A549 (cell line): ENCODE results near the gene MYO15B. TPM values are rescaled to one million over a fixed set of nuclear protein-coding genes. Genes with fewer than 3 reads are reported as not detected.
A peak's percentile ranks its signal among the peaks of the same experiment; 100 is the strongest.

Experiments used
- ATAC-seq, 2 experiments: fragments of 200-7000 bp in 1 of 2; fragments of >200 bp in 1 of 2; cut with Nextera tagmentation in 1 of 2; cut with Tn5 transposase in 1 of 2; 3 replicates each; pipeline versions ENCODE4 v1.8.0 to v1.9.1; 2018 to 2020; ENCODE audit warnings: mild to moderate bottlenecking in 1 of 2, moderate library complexity in 1 of 2
- CTCF ChIA-PET: fragments of 300-600 bp; sonication (Branson Sonifier 250); formaldehyde crosslinking; extraction: SDS; loops from one replicate; lab custom pipeline; 2021; ENCODE audit warnings: antibody characterized with exemption, inconsistent platforms; lab: Yijun Ruan, JAX
- POLR2A ChIA-PET: fragments of 350-600 bp; formaldehyde crosslinking; extraction: SDS; loops from one replicate; lab custom pipeline; 2021; ENCODE audit warnings: antibody characterized with exemption, inconsistent platforms; lab: Yijun Ruan, JAX
- DNase-seq, 2 experiments: peaks; one replicate each; pipeline versions ENCODE4 v3.0.0 to v3.0.0-alpha.2; 2011 to 2016; ENCODE audit warnings: low read depth in 1 of 2, low spot score in 1 of 2
- FAIRE-seq: peaks from 2 replicates; lab custom pipeline; 2011; peaks lifted over from hg19 to GRCh38; lab: Jason Lieb, UNC
- H3K27ac ChIP-seq, 2 experiments: fragments of >200 bp; sonication (Bioruptor Twin); formaldehyde crosslinking; 3 replicates each; pipeline ENCODE4 v1.5.1; 2016 to 2017
- H3K4me1 ChIP-seq: fragments of >200 bp; sonication (Bioruptor Twin); formaldehyde crosslinking; 3 replicates; pipeline ENCODE4 v1.6.1; 2016
- H3K4me2 ChIP-seq: fragments of >200 bp; sonication (Bioruptor Twin); formaldehyde crosslinking; 3 replicates; pipeline ENCODE4 v1.6.1; 2016
- H3K4me3 ChIP-seq: fragments of >200 bp; sonication (Bioruptor Twin); formaldehyde crosslinking; 3 replicates; pipeline ENCODE4 v1.5.1; 2016
- H3K9me3 ChIP-seq: fragments of >200 bp; sonication (Bioruptor Twin); formaldehyde crosslinking; 3 replicates; pipeline ENCODE4 v1.6.1; 2016
- ATOH8 ChIP-seq: fragments of 250-450 bp; sonication (Bioruptor Pico); IDR thresholded peaks from 2 replicates; pipeline ENCODE4 v1.5.0; 2020; ENCODE audit warnings: low read depth, mild to moderate bottlenecking, moderate library complexity
- CTCF ChIP-seq: fragments of >200 bp; sonication (Bioruptor Twin); formaldehyde crosslinking; IDR thresholded peaks from 3 replicates; pipeline ENCODE4 v1.5.1; 2016
- EP300 ChIP-seq, 2 experiments: fragments of >200 bp; sonication (Bioruptor Twin); formaldehyde crosslinking; IDR thresholded peaks; 2 replicates in 1 of 2; 3 replicates in 1 of 2; pipeline ENCODE4 v1.6.1; 2016 to 2017
- FOSB ChIP-seq: fragments of 250-450 bp; sonication (Bioruptor Pico); IDR thresholded peaks from 2 replicates; pipeline ENCODE4 v1.5.0; 2020; ENCODE audit warnings: mild to moderate bottlenecking, moderate library complexity
- GATA3 ChIP-seq: IDR thresholded peaks from 2 replicates; pipeline ENCODE4 v1.6.1; 2012; ENCODE audit warnings: borderline replicate concordance
- HDAC2 ChIP-seq: fragments of 200-600 bp; sonication (generic); IDR thresholded peaks from 2 replicates; pipeline ENCODE4 v1.6.1; 2016
- HMGXB4 ChIP-seq: fragments of 250-450 bp; sonication (Bioruptor Pico); IDR thresholded peaks from 2 replicates; pipeline ENCODE4 v1.5.0; 2021; ENCODE audit warnings: mild to moderate bottlenecking, moderate library complexity, borderline replicate concordance
- HOXB5 ChIP-seq: fragments of 250-450 bp; sonication (Bioruptor Pico); IDR thresholded peaks from 2 replicates; pipeline ENCODE4 v1.5.0; 2020; ENCODE audit warnings: mild to moderate bottlenecking, moderate library complexity
- MAZ ChIP-seq: fragments of 150-350 bp; IDR thresholded peaks from 2 replicates; pipeline ENCODE4 v1.6.1; 2014; ENCODE audit warnings: antibody characterized with exemption, low read depth, low read length, borderline replicate concordance
- MYC ChIP-seq: IDR thresholded peaks from 2 replicates; pipeline ENCODE4 v1.6.1; 2012; ENCODE audit warnings: mild to moderate bottlenecking, inconsistent platforms, low read length, improper control_type of control experiment, borderline replicate concordance
- RAD21 ChIP-seq, 2 experiments: fragments of >200 bp in 1 of 2; sonication (Bioruptor Twin) in 1 of 2; formaldehyde crosslinking in 1 of 2; IDR thresholded peaks in 1 of 2; conservative IDR thresholded peaks in 1 of 2; 2 replicates in 1 of 2; 3 replicates in 1 of 2; pipeline ENCODE4 v1.6.1; 2012 to 2018; ENCODE audit warnings: inconsistent platforms in 1 of 2
- REST ChIP-seq: fragments of 200-600 bp; sonication (generic); IDR thresholded peaks from 2 replicates; pipeline ENCODE4 v1.6.1; 2016; ENCODE audit warnings: antibody characterized with exemption, mild to moderate bottlenecking, moderate library complexity
- RFX5 ChIP-seq: fragments of 450-650 bp; IDR thresholded peaks from 2 replicates; pipeline ENCODE4 v1.7.1; 2014; ENCODE audit warnings: antibody characterized with exemption, mild to moderate bottlenecking, moderate library complexity
- RNF2 ChIP-seq: fragments of 200-600 bp; sonication (generic); IDR thresholded peaks from 2 replicates; pipeline ENCODE4 v1.6.1; 2016; ENCODE audit warnings: low read depth, mild to moderate bottlenecking, antibody characterized with exemption, moderate library complexity, borderline replicate concordance
- SMC3 ChIP-seq: fragments of >200 bp; sonication (Bioruptor Twin); formaldehyde crosslinking; IDR thresholded peaks from 3 replicates; pipeline ENCODE4 v1.6.1; 2018; ENCODE audit warnings: inconsistent platforms
- ZC3H11A ChIP-seq: fragments of 450-650 bp; IDR thresholded peaks from 2 replicates; pipeline ENCODE4 v1.6.1; 2014; ENCODE audit warnings: antibody characterized with exemption, mild to moderate bottlenecking
- ZSCAN20 ChIP-seq: fragments of 250-450 bp; sonication (Bioruptor Pico); IDR thresholded peaks from 2 replicates; pipeline ENCODE4 v1.8.0; 2022; ENCODE audit warnings: mild to moderate bottlenecking, moderate library complexity
- WGBS: methylation state at CpG from one replicate; pipeline ENCODE4 v1.1.6; 2017; ENCODE audit errors: missing lambda C conversion rate; 5-methylcytosine and 5-hydroxymethylcytosine counted together
- polyA plus RNA-seq, 4 experiments: library from polyadenylated mRNA; depleted of rRNA in 3 of 4; stranded (reverse); fragments of >200 nt; fragmentation: RNase III in 1 of 4; extraction: RNeasy Plus Mini Kit Qiagen cat#74134 plus additional on column Dnase treatment in 1 of 4; gene quantifications; 2 replicates in 3 of 4; 3 replicates in 1 of 4; pipeline ENCODE4 v1.2.3, GENCODE V29; 2011 to 2017

MYO15B gene
- polyA plus RNA-seq, 2 of the 4 experiments (the other 2 are of a cell fraction), result 12.4 to 33.9 TPM

GRCh38 chr17:75654176-75654575, 66.6 kb downstream of the MYO15B start:
- H3K9me3 ChIP-seq, result no peaks in the 10 kb centered on the region
- H3K27ac ChIP-seq, result no peak overlapping the region
- whole genome bisulfite sequencing, result 26% methylated on average over 2 of the region's 2 CpGs
- H3K4me1 ChIP-seq, result no peaks in the 10 kb centered on the region
- H3K4me2 ChIP-seq, result no peak overlapping the region
- DNase-seq (peak in 1 of 2 experiments; percentile 60), FAIRE-seq (peak; percentile 91), ATAC-seq (peak; percentile 77 to 85)
- H3K4me3 ChIP-seq, result no peak overlapping the region
- ChIA-PET POLR2A (interaction anchor here (1.1 to 1.8 kb wide), 5 partner anchors 9 to 126 kb away, joined by 3 to 5 read pairs (median 4); partner anchors contain the start of genes RECQL5, SAP30BP and SMIM5), CTCF (interaction anchor here (0.6 to 51.3 kb wide), 16 partner anchors 8 to 227 kb away, joined by 3 to 2254 read pairs (median 4); partner anchors contain the start of genes GALK1, ITGB4, RECQL5 and SAP30BP)
- no peak for TF ChIP-seq HDAC2
- TF ChIP-seq RAD21 (conservative IDR thresholded peaks at IDR 0.05 in 1 of 2, IDR thresholded peaks at IDR 0.05 in 1 of 2), result peak; percentile 40 to 66; a peak in 4 of 5 replicates
- peak; percentile 52 for TF ChIP-seq CTCF
- peak; percentile 32; the same call in 1 of the 3 replicates for TF ChIP-seq SMC3

- POLR2A ChIA-PET, result interaction anchor here (0.7 kb wide), 2 partner anchors 9 to 78 kb away, joined by 6 to 7 read pairs; no protein-coding TSS in a partner anchor
- no peak for TF ChIP-seq REST
- no peak for TF ChIP-seq SMC3
- TF ChIP-seq HMGXB4 (CRISPR knock-in tag), result no peak
- TF ChIP-seq ATOH8, result no peak
- TF ChIP-seq RAD21 (conservative IDR thresholded peaks at IDR 0.05 in 1 of 2, IDR thresholded peaks at IDR 0.05 in 1 of 2), result no peak
- no peak for TF ChIP-seq MAZ
- no peak for TF ChIP-seq ZSCAN20
- no peak for TF ChIP-seq RFX5
- TF ChIP-seq RNF2, result no peak
- TF ChIP-seq FOSB, result no peak
- no peak for TF ChIP-seq HDAC2
- TF ChIP-seq MYC, result no peak
- no peak for TF ChIP-seq HOXB5 (CRISPR knock-in tag)
- TF ChIP-seq EP300 (IDR thresholded peaks at IDR 0.05), result no peak
- TF ChIP-seq ZC3H11A, result no peak
- TF ChIP-seq CTCF, result no peak
- TF ChIP-seq GATA3, result no peak
Measured at GRCh38 chr17:75658237-75658636, 70.6 kb downstream of the MYO15B start.

More at GRCh38 chr17:75658237-75658636, 70.6 kb downstream of the MYO15B start:
- no peaks in the 10 kb centered on the region for H3K9me3 ChIP-seq
- CTCF ChIA-PET, result interaction anchor here (0.8 to 51.3 kb wide), 9 partner anchors 12 to 87 kb away, joined by 3 to 2254 read pairs (median 15); partner anchors contain the start of genes GALK1, MYO15B, RECQL5 and SAP30BP
- H3K4me1 ChIP-seq, result no peaks in the 10 kb centered on the region
- no peak overlapping the region for H3K4me3 ChIP-seq
- no peak for ATAC-seq
- 91% methylated on average over 5 of the region's 5 CpGs for WGBS
- DNase-seq, result no peak
- no peak for FAIRE-seq
- H3K27ac ChIP-seq, result no peak overlapping the region
- no peak overlapping the region for H3K4me2 ChIP-seq
